ENCODE data around the gene IRF7.

DNA sequence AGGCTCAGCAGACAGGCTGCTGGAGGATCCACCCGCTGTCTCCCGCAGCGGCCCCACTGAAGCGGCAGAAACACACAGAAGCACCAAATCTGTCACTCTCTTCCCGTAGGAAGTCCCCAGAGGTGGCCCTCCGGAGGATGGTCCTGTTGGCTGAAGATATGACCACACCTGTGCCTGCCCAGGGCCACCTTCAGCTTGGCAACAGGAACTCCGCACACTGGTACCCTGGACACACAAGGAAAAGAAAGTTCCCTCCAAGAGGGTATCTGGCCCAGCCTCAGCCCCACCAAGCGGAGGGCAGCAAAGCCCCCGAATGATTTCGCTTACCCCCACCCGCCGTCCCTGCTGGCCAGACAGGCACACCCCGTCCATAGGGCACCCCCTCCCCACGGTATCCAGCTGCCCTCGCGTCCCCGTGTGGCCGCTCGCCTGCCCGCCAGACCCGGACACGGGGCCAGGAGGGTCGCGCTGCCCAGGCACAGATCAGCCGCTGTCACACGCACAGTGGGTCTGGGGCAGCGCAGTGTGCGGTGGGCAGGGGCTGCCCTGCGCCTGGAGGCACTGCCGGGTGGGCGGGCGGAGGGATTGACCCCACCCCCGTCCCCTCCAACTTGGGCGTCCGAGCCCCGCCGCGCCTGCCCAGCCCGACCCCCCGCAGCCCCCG is 48.0 kb downstream of the IRF7 start:
- TF ChIP-seq POLR2AphosphoS5 (IDR thresholded peaks at IDR 0.05; ENCODE audit: borderline replicate concordance, low read depth, low read length) = no peak
- no peak for TF ChIP-seq FOXP2 (optimal IDR thresholded peaks at IDR 0.05; ENCODE audit: control extremely low read depth, extremely low read length, insufficient read depth)
